Head of caudate nucleus (tissue), 42 donors: ENCODE results near the gene ANKDD1A.

ENCODE experiments used
- DNase-seq, 42 donors: peaks; one replicate each; pipeline versions ENCODE4 v3.0.0 to v3.0.0-alpha.2; 2020 to 2021; ENCODE audit warnings: mixed read lengths in 7 of 42
- intact Hi-C: fragments of 100-400 bp; cut with DNase I; formaldehyde crosslinking; loops from one replicate; pipeline ENCODE4 v1.15.0; 2022

ANKDD1A gene

DNA sequence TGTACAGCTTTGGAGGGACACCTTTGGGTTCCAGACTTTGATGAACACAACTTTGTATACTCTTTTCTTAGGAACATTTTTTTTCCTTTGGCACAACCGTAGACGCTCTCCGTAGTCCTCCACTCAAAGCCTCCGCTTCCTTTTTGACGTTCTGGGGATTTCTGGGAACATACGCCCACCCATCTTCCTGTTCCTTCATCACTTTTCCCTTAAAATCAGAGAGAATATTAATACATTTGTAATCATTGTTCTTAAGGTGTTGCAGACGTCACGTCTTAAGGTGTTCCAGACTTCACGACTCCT, 78.4 kb downstream of the ANKDD1A start:
- intact Hi-C loops: no loop called here
- peak in 1 of 42 donors; percentile 21 for DNase-seq

DNA sequence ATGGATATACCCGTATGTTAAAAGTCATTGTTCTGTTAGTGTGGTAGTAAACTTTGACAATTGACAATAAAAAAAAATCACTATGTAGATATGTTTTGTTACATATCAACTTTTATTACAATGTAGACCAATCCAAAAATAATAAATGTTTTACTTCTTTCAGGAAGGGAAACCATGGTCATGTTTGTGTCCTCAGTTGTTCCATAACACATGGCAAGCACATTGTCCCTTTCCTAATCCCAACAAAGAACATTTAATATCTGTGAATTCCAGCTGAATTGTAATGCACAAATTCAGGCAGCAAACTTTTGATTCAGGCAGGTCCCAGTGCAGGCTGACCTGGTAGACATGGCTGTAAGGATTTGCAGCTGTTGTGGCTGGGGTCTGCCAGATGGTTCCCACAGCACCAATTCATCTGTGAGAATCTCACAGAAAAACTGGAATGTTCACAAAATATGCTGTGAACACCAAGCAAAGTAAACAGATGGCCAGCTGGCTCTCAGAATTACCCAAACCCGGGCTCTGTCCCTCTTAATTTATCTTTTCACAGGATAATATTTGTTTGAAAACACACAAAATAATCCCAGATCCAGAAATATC, 79.9 kb downstream of the ANKDD1A start:
- intact Hi-C loops: no loop called here
- no peak for DNase-seq

DNA sequence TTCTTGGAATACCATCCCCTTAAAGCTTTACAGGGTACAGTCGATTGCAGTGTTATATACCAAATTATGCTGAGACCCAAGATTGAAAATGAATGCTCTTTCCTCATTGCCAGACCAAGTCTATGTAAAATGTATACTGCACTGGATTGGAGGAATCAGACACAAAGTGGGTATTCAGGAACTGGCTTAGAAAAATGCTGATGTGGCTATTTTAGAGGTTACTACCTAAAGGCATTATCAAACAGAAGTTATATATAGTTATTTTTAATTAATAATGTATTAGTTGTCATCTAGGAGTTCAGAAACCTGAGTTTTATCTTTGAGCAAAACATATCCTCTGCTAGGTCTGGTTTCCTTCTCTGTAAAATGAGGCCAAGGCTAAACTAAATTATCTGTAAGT, 81.6 kb downstream of the ANKDD1A start:
- no peak for DNase-seq
- intact Hi-C loops: no loop called here

DNA sequence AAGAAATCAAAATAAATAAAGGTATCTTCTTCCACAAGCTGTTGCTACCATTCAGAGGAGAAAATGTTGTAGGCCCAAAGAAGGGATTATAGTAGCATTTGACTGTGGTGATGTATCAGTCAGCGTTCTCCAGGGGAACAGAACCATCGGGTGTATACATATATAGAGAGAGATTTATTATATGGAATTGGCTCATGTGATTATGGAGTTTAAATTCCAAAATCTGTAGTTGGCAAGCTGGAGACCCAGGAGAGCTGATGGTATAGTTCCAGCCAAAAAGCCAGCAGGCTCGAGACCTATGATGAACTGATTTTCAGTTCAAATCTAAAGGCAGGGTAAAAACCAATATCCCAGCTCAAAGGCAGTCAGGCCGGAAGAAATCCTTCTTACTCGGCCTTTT, 85.4 kb downstream of the ANKDD1A start:
- intact Hi-C loops: no loop called here
- DNase-seq: no peak

DNA sequence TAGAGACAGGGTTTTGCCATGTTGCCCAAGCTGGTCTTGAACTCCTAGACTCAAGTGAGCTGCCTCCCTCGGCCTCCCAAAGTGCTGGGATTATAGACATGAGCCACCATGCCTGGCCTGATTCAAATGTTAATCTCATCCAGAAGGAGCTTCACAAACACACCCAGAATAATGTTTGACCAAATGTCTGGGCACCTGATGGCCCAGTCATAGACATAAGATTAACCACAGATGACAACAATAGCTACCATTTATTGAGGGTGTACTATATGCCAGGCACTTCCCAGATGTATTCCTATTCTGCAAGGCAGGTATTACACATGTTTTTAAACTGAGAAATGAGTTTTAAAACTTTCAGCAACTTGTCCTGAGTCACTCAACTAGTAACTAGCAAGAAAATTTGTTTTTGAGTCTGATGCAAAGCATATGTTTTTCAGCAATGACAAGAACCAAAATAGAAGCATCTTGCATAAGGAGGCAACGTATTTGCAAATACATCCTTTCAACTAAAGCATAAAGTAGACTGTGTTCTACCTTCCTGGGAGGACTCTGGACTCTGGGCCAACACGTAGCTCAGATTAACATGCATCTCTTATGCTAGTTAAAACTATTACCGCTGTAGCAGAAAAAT, 86.2 kb downstream of the ANKDD1A start:
- intact Hi-C loops: no loop called here
- DNase-seq: no peak

DNA sequence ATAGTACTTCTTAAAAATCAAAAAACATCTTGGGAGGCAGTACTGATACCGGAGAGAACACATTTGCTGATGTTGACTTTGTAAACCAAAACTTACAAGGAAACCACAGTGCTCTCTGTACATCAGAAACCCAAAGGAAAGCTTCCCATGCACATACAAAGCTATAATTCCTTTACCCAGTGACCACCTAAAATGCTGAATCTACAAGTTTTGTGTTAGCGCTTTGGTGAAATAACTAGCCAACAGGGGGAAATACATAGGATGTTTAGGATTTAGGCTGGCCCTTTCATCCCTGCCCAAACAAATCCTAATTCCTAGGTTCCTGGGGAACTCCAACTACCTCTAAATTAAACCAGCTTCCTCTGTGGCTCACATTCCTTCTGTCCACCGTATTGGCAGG, 93.3 kb downstream of the ANKDD1A start:
- intact Hi-C loops: no loop called here
- DNase-seq: no peak

DNA sequence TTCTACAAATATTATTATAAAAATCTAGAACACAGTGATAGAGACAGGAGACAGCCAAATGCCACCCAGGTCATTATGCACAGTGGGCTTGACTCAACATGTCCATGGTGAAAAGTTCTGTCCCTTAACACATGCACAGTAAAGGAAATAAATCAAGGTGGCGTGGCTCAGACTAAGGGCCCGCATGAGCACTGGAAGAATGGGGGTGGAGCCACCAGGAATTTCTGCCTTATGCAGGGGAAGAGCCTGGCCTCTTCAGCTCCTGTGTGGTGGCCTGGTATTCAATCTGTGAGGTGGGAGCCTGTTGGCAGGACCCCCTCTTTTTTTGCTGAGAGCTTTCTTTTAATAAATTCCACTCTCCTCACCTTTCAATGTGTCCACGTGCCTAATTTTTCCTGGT, 95.2 kb downstream of the ANKDD1A start:
- no peak for DNase-seq
- intact Hi-C loops: no loop called here
